ENCODE results near the gene PLEKHD1.

Gene PLEKHD1

GRCh38 chr14:69518289-69519101 is 34.0 kb downstream of the PLEKHD1 start:
- DNase-seq (ENCODE audit: low spot score in 2 of 2) (no peak), ATAC-seq (ENCODE audit: low read depth) (no peak)
- peaks cover 14% of the 10 kb centered on the region for H3K27me3 Mint-ChIP-seq
- no peaks in the 10 kb centered on the region for H3K36me3 Mint-ChIP-seq
- no peaks in the 10 kb centered on the region for H3K4me1 Mint-ChIP-seq
- H3K9me3 Mint-ChIP-seq = peaks cover 1% of the 10 kb centered on the region
- no peak overlapping the region for H3K4me3 Mint-ChIP-seq
- H3K27ac Mint-ChIP-seq = no peak overlapping the region

DNA sequence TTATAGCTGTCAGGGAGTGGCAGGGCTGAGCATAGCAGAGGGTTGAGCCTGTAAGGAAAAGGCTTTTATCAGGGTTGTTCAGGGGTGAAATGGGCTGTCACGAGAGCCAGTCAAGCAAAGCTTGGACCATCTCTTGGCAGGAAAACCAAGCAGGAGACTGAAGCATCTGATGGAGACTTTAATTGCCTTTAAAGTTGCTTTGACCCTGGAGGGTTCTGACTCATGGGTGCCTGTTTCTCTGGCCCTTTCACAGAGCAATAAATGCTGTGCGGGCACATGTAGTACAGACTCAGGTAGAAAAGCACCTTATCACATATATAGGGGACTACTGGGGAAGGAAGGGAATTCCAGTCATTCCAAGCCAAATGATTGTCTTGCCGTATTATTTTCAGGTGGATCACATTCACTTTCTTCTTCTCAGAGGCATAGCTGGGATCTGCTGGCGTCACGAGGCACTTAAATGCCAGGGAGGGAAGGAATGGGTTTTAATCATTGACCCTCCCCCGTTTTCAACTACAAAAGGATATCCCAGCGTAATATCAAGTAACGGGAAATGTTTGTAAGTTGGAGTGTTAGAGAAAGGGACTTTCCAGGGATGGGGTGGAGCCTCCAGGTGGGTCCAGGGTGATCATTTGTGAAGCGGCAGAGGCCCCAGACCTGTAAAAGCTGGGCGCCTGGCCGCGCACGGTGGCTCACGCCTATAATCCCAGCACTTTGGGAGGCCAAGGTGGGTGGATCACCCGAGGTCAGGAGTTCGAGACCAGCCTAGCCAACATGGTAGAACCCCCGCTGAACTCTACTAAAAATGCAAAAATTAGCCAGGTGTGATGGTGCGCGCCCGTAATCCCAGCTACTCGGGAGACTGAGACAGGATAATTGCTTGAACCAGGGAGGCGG is 34.9 kb downstream of the PLEKHD1 start:
- DNase-seq (ENCODE audit: low spot score in 2 of 2) (no peak), ATAC-seq (ENCODE audit: low read depth) (no peak)
- Mint-ChIP-seq H3K27ac (no peak overlapping the region), H3K4me1 (no peaks in the 10 kb centered on the region), H3K36me3 (no peaks in the 10 kb centered on the region), H3K27me3 (peaks cover 12% of the 10 kb centered on the region), H3K9me3 (peaks cover 1% of the 10 kb centered on the region), H3K4me3 (no peak overlapping the region)

DNA sequence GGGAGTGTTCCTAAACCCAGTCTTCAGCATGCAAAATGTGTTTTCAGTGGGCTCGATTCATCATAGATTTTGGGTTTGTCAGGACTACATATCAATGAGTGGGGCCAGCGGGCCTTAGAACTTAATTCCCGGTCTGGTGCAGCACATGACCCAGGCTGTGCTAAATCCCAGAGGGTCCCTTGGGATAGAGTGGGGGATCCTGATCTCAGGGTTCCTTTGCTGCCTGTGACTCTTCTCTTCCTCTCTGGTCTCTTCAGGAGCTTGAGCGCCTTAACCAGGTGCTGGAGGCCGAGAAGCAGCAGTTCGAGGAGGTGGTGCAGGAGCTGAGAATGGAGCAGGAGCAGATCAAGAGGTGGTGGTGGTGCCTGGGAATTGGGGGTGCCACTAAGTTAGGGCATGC is 37.5 kb downstream of the PLEKHD1 start:
- ATAC-seq (ENCODE audit: low read depth) (no peak), DNase-seq (ENCODE audit: low spot score in 2 of 2) (no peak)
- Mint-ChIP-seq H3K27ac (no peak overlapping the region), H3K4me3 (no peak overlapping the region), H3K27me3 (peaks cover 8% of the 10 kb centered on the region), H3K9me3 (no peaks in the 10 kb centered on the region), H3K4me1 (no peaks in the 10 kb centered on the region), H3K36me3 (no peaks in the 10 kb centered on the region)

DNA sequence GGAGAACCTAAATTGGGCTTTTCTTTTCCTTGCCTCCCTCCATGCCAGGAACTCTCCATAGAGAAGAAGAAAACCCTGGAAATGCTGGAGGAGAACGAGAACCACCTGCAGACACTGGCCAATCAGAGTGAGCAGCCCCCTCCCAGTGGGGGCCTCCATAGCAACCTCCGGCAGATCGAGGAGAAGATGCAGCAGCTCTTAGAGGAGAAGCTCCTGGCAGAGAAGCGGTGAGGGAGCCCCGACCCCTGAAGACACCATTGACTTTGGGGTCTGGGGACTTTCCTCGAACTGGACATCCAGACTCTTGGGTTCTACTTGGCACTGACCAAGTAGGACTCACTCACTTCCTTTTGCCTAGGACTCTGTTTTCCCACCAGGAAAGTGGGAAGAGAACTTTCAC is 41.4 kb downstream of the PLEKHD1 start:
- no peak overlapping the region for H3K4me3 Mint-ChIP-seq
- peaks cover 5% of the 10 kb centered on the region for H3K27me3 Mint-ChIP-seq
- ATAC-seq (ENCODE audit: low read depth) = no peak
- no peaks in the 10 kb centered on the region for H3K4me1 Mint-ChIP-seq
- H3K9me3 Mint-ChIP-seq = no peaks in the 10 kb centered on the region
- no peak overlapping the region for H3K27ac Mint-ChIP-seq
- DNase-seq (ENCODE audit: low spot score in 2 of 2) = no peak
- H3K36me3 Mint-ChIP-seq = no peaks in the 10 kb centered on the region

DNA sequence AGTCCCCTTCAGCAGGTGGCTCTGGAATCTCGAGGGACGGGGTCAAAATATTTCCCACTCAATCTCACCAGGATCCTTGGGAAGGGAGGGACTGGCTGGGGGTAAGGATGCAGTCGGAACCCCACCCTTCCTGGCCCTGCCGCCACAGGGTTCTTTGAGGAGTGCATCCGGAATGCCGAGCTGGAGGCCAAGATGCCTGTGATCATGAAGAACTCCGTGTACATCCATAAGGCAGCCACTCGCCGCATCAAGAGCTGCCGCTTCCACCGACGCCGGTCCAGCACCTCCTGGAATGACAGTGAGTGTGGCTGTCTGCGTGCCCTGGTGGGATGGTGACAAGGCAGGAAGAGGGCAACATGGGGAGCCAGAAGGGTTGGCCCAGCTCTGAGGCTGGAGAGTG is 43.1 kb downstream of the PLEKHD1 start:
- Mint-ChIP-seq H3K27ac (no peak overlapping the region), H3K4me3 (no peak overlapping the region), H3K4me1 (no peaks in the 10 kb centered on the region), H3K36me3 (no peaks in the 10 kb centered on the region), H3K27me3 (peaks cover 5% of the 10 kb centered on the region), H3K9me3 (no peaks in the 10 kb centered on the region)
- ATAC-seq (ENCODE audit: low read depth) (no peak), DNase-seq (ENCODE audit: low spot score in 2 of 2) (no peak)

DNA sequence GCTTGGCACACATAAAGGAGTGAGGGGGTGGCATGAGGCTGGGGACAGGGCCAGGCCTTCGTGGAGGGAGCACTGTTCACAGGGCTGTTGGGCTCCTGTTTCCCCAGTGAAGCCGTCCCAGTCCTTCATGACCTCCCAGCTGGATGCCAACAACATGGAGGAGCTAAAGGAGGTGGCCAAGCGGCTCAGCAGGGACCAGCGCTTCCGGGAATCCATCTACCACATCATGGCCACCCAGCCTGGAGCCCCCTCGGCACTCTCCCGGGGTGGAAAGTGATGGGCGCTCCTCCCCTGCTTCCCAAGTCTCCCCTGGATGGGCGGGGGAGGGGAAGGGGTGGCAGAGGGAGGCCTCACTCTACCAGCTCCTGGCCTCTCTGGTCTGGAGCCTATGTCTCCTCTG is 43.6 kb downstream of the PLEKHD1 start:
- DNase-seq (ENCODE audit: low spot score in 2 of 2) = no peak
- Mint-ChIP-seq H3K4me1 (no peaks in the 10 kb centered on the region), H3K27me3 (peaks cover 6% of the 10 kb centered on the region), H3K36me3 (no peaks in the 10 kb centered on the region), H3K4me3 (no peak overlapping the region), H3K27ac (no peak overlapping the region), H3K9me3 (no peaks in the 10 kb centered on the region)
- ATAC-seq (ENCODE audit: low read depth) = no peak

DNA sequence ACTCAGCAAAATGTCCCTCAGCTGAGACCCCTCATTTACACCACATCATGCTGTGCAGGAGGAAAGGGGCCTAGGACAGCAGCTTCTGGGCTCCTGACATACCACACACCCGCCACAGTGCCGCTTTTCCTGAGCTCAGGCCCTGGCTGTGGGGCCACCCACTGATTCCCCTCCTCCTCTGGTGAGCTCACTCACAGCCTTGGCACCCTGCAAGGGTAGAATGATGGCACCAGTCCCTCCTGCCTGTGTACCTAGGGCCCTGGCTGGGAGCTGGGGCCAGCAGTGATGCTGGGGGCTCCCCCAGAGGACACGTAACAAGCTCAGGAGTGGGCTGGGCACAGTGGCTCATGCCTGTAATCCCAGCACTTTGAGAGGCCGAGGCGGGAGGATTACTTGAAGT is 44.4 kb downstream of the PLEKHD1 start:
- Mint-ChIP-seq H3K9me3 (no peaks in the 10 kb centered on the region), H3K27me3 (peaks cover 6% of the 10 kb centered on the region), H3K4me1 (no peaks in the 10 kb centered on the region), H3K4me3 (no peak overlapping the region), H3K27ac (no peak overlapping the region), H3K36me3 (no peaks in the 10 kb centered on the region)
- no peak for ATAC-seq (ENCODE audit: low read depth)
- DNase-seq (ENCODE audit: low spot score in 2 of 2) = no peak

DNA sequence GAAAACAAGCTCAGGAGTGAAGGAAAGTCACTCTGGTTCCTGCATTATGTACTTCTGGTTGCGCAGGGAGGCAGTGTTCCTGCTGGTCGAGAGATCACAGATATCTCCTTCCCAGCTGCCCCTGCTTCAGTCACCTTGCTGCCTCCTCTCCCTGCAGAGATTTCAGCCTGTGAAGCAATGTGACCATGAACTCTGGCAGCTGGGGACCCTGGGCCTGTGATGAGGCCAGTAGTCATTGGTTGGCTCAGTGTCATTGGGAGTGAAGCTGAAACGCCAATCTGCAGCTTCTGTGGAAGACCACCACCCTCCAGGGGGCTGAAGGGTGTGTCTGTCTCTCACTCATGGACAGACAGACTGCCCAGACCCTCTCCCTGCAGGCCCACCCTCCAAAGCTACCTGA is 45.0 kb downstream of the PLEKHD1 start:
- Mint-ChIP-seq H3K27ac (no peak overlapping the region), H3K9me3 (no peaks in the 10 kb centered on the region), H3K27me3 (peaks cover 6% of the 10 kb centered on the region), H3K4me1 (no peaks in the 10 kb centered on the region), H3K36me3 (no peaks in the 10 kb centered on the region), H3K4me3 (no peak overlapping the region)
- ATAC-seq (ENCODE audit: low read depth) (no peak), DNase-seq (ENCODE audit: low spot score in 2 of 2) (no peak)

DNA sequence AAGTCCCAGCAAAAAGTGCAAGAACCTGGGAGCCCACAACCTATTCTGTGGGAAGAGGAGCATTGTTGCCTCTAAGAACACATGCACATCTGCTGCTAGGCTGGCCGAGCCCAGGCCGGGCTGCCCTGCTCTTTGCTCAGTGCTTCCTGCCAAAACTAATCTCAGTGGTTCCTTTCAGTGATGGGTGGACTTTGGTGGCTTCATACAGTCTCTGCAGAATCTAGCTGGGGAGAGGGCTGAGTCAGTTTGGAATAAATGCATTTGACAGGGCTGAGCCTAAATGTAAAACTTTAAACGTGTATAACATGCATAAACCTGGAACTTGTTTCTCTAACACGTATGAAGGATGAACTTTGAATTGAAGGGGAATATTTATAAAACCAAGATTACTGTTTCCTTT is 45.6 kb downstream of the PLEKHD1 start:
- no peak for DNase-seq (ENCODE audit: low spot score in 2 of 2)
- Mint-ChIP-seq H3K27me3 (peaks cover 6% of the 10 kb centered on the region), H3K27ac (no peak overlapping the region), H3K4me1 (no peaks in the 10 kb centered on the region), H3K36me3 (no peaks in the 10 kb centered on the region), H3K4me3 (no peak overlapping the region), H3K9me3 (no peaks in the 10 kb centered on the region)
- no peak for ATAC-seq (ENCODE audit: low read depth)

GRCh38 chr14:69531135-69531534 is 46.6 kb downstream of the PLEKHD1 start:
- no peaks in the 10 kb centered on the region for H3K36me3 Mint-ChIP-seq
- DNase-seq (ENCODE audit: low spot score in 2 of 2) (no peak), ATAC-seq (ENCODE audit: low read depth) (no peak)
- H3K4me1 Mint-ChIP-seq = no peaks in the 10 kb centered on the region
- H3K4me3 Mint-ChIP-seq = no peak overlapping the region
- H3K9me3 Mint-ChIP-seq = no peaks in the 10 kb centered on the region
- H3K27ac Mint-ChIP-seq = no peak overlapping the region
- H3K27me3 Mint-ChIP-seq = peaks cover 7% of the 10 kb centered on the region

- Mint-ChIP-seq H3K4me1 (no peaks in the 10 kb centered on the region), H3K27ac (no peak overlapping the region), H3K27me3 (peaks cover 8% of the 10 kb centered on the region), H3K4me3 (no peak overlapping the region), H3K9me3 (no peaks in the 10 kb centered on the region), H3K36me3 (no peaks in the 10 kb centered on the region)
- DNase-seq (ENCODE audit: low spot score in 2 of 2) (no peak), ATAC-seq (ENCODE audit: low read depth) (no peak)
Observed at GRCh38 chr14:69532561-69533340, 48.2 kb downstream of the PLEKHD1 start.

DNA sequence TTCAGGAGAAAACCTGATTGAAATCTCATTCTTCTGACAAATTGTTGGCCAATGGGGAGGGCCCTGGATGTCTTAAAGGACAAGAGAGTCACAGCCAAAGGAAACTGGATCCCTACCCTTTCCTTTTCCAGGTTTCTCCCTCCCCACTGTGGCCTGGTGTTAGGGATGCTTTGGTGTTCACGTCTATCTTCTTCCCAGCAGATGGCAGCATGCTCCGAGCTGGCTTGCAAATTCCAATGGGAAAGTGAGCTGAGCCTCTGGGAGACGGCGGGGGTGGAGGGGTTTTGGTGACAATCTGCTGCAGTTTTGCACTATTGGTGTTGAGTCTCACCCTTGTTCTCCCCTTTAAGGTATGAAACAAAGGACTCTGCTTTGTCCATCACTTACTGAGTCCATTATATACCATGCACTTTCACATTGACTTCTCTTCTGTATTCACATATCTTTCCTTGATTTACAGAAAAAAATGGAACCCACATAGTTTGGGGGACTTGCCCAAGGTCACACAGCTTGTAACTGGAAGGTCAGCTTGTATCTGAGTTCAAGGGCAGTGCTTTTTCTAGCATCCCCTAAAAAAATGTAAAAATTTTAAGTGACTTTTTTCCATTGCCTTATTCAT is 50.8 kb downstream of the PLEKHD1 start:
- ATAC-seq (ENCODE audit: low read depth) (no peak), DNase-seq (ENCODE audit: low spot score in 2 of 2) (no peak)
- H3K36me3 Mint-ChIP-seq = no peaks in the 10 kb centered on the region
- peaks cover 12% of the 10 kb centered on the region for H3K27me3 Mint-ChIP-seq
- H3K4me3 Mint-ChIP-seq = no peak overlapping the region
- H3K27ac Mint-ChIP-seq = no peak overlapping the region
- no peaks in the 10 kb centered on the region for H3K9me3 Mint-ChIP-seq
- H3K4me1 Mint-ChIP-seq = no peaks in the 10 kb centered on the region

DNA sequence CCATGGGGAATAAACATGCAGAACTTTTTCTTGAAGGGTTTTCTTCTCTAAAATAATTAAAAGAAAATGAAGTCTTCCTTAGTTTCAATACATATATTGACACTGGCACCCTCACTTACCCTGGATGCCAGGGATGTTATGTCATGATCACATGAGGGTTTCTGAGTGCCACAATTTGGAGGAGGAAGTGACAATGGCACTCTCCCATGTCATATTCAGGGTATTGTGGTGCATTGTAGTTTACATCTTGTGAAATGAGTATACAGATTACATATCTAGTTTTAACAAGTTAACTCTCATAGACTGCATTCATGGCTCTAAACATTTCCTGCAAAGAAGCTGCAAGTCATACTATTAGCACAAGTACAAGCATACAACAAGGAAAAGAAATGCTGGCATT is 52.4 kb downstream of the PLEKHD1 start:
- Mint-ChIP-seq H3K27ac (no peak overlapping the region), H3K4me3 (no peak overlapping the region), H3K27me3 (peaks cover 11% of the 10 kb centered on the region), H3K9me3 (no peaks in the 10 kb centered on the region), H3K4me1 (no peaks in the 10 kb centered on the region), H3K36me3 (no peaks in the 10 kb centered on the region)
- DNase-seq (ENCODE audit: low spot score in 2 of 2) (no peak), ATAC-seq (ENCODE audit: low read depth) (no peak)

GRCh38 chr14:69537900-69538299 is 53.4 kb downstream of the PLEKHD1 start:
- H3K36me3 Mint-ChIP-seq = no peaks in the 10 kb centered on the region
- H3K4me3 Mint-ChIP-seq = no peak overlapping the region
- H3K9me3 Mint-ChIP-seq = no peaks in the 10 kb centered on the region
- peaks cover 11% of the 10 kb centered on the region for H3K27me3 Mint-ChIP-seq
- DNase-seq (ENCODE audit: low spot score in 2 of 2) (no peak), ATAC-seq (ENCODE audit: low read depth) (no peak)
- H3K27ac Mint-ChIP-seq = no peak overlapping the region
- H3K4me1 Mint-ChIP-seq = no peaks in the 10 kb centered on the region

Data from memory B cell (primary cell).